H9 (cell line): ENCODE results near the gene DARS1. TPM values are rescaled to one million over a fixed set of nuclear protein-coding genes. Genes with fewer than 3 reads are reported as not detected.

Source experiments
- DNase-seq: peaks from one replicate; pipeline ENCODE4 v3.0.0-alpha.2; 2017
- H2AFZ ChIP-seq: one replicate; pipeline ENCODE4 v1.6.1; 2013; ENCODE audit warnings: mild to moderate bottlenecking, low read length, control low read depth, moderate library complexity
- H2AK5ac ChIP-seq: 2 replicates; pipeline ENCODE4 v1.6.1; 2013; ENCODE audit warnings: low read length, control low read depth, mixed read lengths; ENCODE audit not compliant: insufficient read length
- H2BK120ac ChIP-seq: one replicate; pipeline ENCODE4 v1.6.1; 2013; ENCODE audit warnings: low read depth, mild to moderate bottlenecking, low read length, control low read depth, inconsistent platforms; ENCODE audit not compliant: poor library complexity, severe bottlenecking
- H2BK12ac ChIP-seq: 2 replicates; pipeline ENCODE4 v1.6.1; 2013; ENCODE audit warnings: low read length, control low read depth, mixed read lengths, low read depth; ENCODE audit not compliant: insufficient read length
- H2BK15ac ChIP-seq: 2 replicates; pipeline ENCODE4 v1.6.1; 2013; ENCODE audit warnings: low read depth, low read length, control low read depth
- H2BK20ac ChIP-seq: one replicate; pipeline ENCODE4 v1.6.1; 2013; ENCODE audit warnings: low read depth, mild to moderate bottlenecking, low read length, control low read depth, inconsistent platforms; ENCODE audit not compliant: poor library complexity, severe bottlenecking
- H2BK5ac ChIP-seq: 2 replicates; pipeline ENCODE4 v1.6.1; 2013; ENCODE audit warnings: low read length, control low read depth, mixed read lengths; ENCODE audit not compliant: insufficient read length
- H3K14ac ChIP-seq: 2 replicates; pipeline ENCODE4 v1.6.1; 2013; ENCODE audit warnings: low read length, control low read depth; ENCODE audit not compliant: insufficient read depth
- H3K18ac ChIP-seq: 2 replicates; pipeline ENCODE4 v1.6.1; 2013; ENCODE audit warnings: low read depth, mild to moderate bottlenecking, mixed read lengths, low read length, control low read depth; ENCODE audit not compliant: insufficient read length
- H3K23ac ChIP-seq: 2 replicates; pipeline ENCODE4 v1.6.1; 2013; ENCODE audit warnings: low read length, control low read depth, mixed read lengths, low read depth; ENCODE audit not compliant: insufficient read length
- H3K23me2 ChIP-seq: 2 replicates; pipeline ENCODE4 v1.6.1; 2013; ENCODE audit warnings: low read depth, mild to moderate bottlenecking, mixed read lengths, low read length, control low read depth; ENCODE audit not compliant: insufficient read length, poor library complexity, severe bottlenecking
- H3K27ac ChIP-seq: 2 replicates; pipeline ENCODE4 v1.5.1; 2013; ENCODE audit warnings: low read length, control low read depth, mixed read lengths, low read depth; ENCODE audit not compliant: insufficient read length
- H3K27me3 ChIP-seq: 2 replicates; pipeline ENCODE4 v1.6.1; 2013; ENCODE audit warnings: low read length, control low read depth, inconsistent platforms; ENCODE audit not compliant: insufficient read depth
- H3K4ac ChIP-seq: 2 replicates; pipeline ENCODE4 v1.6.1; 2013; ENCODE audit warnings: low read depth, mild to moderate bottlenecking, control low read depth, inconsistent platforms, low read length, moderate library complexity
- H3K4me1 ChIP-seq: 2 replicates; pipeline ENCODE4 v1.6.1; 2013; ENCODE audit warnings: low read length, control low read depth, inconsistent platforms; ENCODE audit not compliant: insufficient read depth
- H3K4me2 ChIP-seq: 2 replicates; pipeline ENCODE4 v1.6.1; 2013; ENCODE audit warnings: low read length, control low read depth, mixed read lengths; ENCODE audit not compliant: insufficient read length, insufficient read depth
- H3K56ac ChIP-seq: 2 replicates; pipeline ENCODE4 v1.6.1; 2013; ENCODE audit warnings: low read depth, mild to moderate bottlenecking, mixed read lengths, low read length, control low read depth; ENCODE audit not compliant: insufficient read length
- H3K79me1 ChIP-seq: 2 replicates; pipeline ENCODE4 v1.6.1; 2013; ENCODE audit warnings: low read depth, mild to moderate bottlenecking, moderate library complexity, low read length, control low read depth, inconsistent platforms; ENCODE audit not compliant: insufficient read depth, poor library complexity, severe bottlenecking
- H3K79me2 ChIP-seq: 2 replicates; pipeline ENCODE4 v1.6.1; 2013; ENCODE audit warnings: low read length, control low read depth, inconsistent platforms; ENCODE audit not compliant: insufficient read depth
- H3K9ac ChIP-seq: 2 replicates; pipeline ENCODE4 v1.6.1; 2013; ENCODE audit warnings: low read length, control low read depth, mixed read lengths; ENCODE audit not compliant: insufficient read length; ENCODE audit errors: extremely low read depth
- H3K9me3 ChIP-seq: one replicate; pipeline ENCODE4 v1.6.1; 2013; ENCODE audit warnings: low read depth, low read length, inconsistent platforms; ENCODE audit not compliant: control insufficient read depth
- H3T11ph ChIP-seq: one replicate; pipeline ENCODE4 v1.6.1; 2013; ENCODE audit warnings: mild to moderate bottlenecking, low read length, control low read depth, inconsistent platforms
- H4K20me1 ChIP-seq: one replicate; pipeline ENCODE4 v1.6.1; 2013; ENCODE audit not compliant: control insufficient read depth, insufficient read length, insufficient read depth
- H4K5ac ChIP-seq: 2 replicates; pipeline ENCODE4 v1.6.1; 2013; ENCODE audit warnings: low read depth, mild to moderate bottlenecking, mixed read lengths, low read length, control low read depth; ENCODE audit not compliant: insufficient read length
- H4K8ac ChIP-seq: replicated peaks from 2 replicates; pipeline ENCODE4 v1.6.1; 2013; ENCODE audit warnings: low read length, control low read depth, mixed read lengths, low read depth; ENCODE audit not compliant: insufficient read length
- H4K91ac ChIP-seq: 2 replicates; pipeline ENCODE4 v1.6.1; 2013; ENCODE audit warnings: low read depth, mild to moderate bottlenecking, moderate library complexity, mixed read lengths, low read length, control low read depth; ENCODE audit not compliant: insufficient read length
- H3K27ac Mint-ChIP-seq, 3 experiments: 2 replicates in 2 of 3; 3 replicates in 1 of 3; pipeline ENCODE4 v1.8.0; 2020 to 2021; ENCODE audit warnings: mixed read lengths in 3 of 3, mild to moderate bottlenecking in 1 of 3, moderate library complexity in 1 of 3
- H3K27me3 Mint-ChIP-seq: 2 replicates; pipeline ENCODE4 v1.8.0; 2021; ENCODE audit warnings: low read depth, mild to moderate bottlenecking, moderate library complexity, mixed read lengths
- H3K36me3 Mint-ChIP-seq, 3 experiments: 2 replicates in 2 of 3; 3 replicates in 1 of 3; pipeline ENCODE4 v1.8.0; 2020 to 2021; ENCODE audit warnings: low read depth in 3 of 3, mixed read lengths in 3 of 3; ENCODE audit not compliant: insufficient read depth in 1 of 3
- H3K4me1 Mint-ChIP-seq, 2 experiments: 2 replicates each; pipeline ENCODE4 v1.8.0; 2020; ENCODE audit warnings: mixed read lengths in 2 of 2
- H3K4me3 Mint-ChIP-seq, 2 experiments: 2 replicates in 1 of 2; 3 replicates in 1 of 2; pipeline ENCODE4 v1.8.0; 2020 to 2021; ENCODE audit warnings: mild to moderate bottlenecking in 2 of 2, mixed read lengths in 2 of 2, moderate library complexity in 1 of 2
- H3K9me3 Mint-ChIP-seq, 2 experiments: 2 replicates in 1 of 2; 3 replicates in 1 of 2; pipeline ENCODE4 v1.8.0; 2020; ENCODE audit warnings: mild to moderate bottlenecking in 2 of 2, mixed read lengths in 2 of 2, moderate library complexity in 1 of 2
- WGBS: extraction: QIAGEN DNeasy Blood & Tissue Kit; methylation state at CpG from one replicate; pipeline ENCODE4 v1.1.7; 2013; ENCODE audit warnings: missing lambda C conversion rate, low lambda C conversion rate, mixed read lengths; ENCODE audit not compliant: insufficient read length; ENCODE audit errors: extremely low coverage; 5-methylcytosine and 5-hydroxymethylcytosine counted together
- total RNA-seq: library from RNA; stranded (reverse); gene quantifications from 2 replicates; pipeline ENCODE4 v1.2.1, GENCODE V29; 2021
- TF ChIP-seq, protein P1 (sequence below): fragments of 200-600 bp; sonication (generic); conservative IDR thresholded peaks from 3 replicates; pipeline ENCODE4 v1.8.0; 2021; ENCODE audit warnings: antibody characterized with exemption, mild to moderate bottlenecking

DARS1 gene
- total RNA-seq, 1 experiment from 2014 or later: 117 TPM

DNA sequence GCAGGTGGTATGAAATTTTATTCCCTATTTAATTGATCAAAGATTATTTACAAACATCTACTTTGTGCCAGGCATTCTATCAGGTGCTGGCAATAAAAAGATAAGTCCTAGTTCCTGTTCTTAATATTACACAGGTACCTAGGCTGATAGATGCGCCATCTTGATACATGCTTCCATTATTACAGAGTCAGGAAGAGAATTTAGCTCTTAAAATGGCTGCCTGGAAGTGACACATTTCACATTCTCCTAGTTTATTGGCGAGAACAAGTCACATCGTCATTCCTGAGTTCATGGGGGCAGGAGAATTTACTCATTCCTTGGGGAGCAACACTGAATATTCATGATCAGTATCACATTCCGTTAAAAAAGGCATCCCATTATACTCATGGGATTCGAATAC, 1.1 kb upstream of the DARS1 start:
- Mint-ChIP-seq H3K4me3 (peak overlapping the region in 1 of 2 experiments; percentile 35; a peak in 1 of 5 replicates), H3K27me3 (peaks cover 2% of the 10 kb centered on the region; the same call in 1 of the 2 replicates), H3K4me1 (peaks cover 11 to 18% of the 10 kb centered on the region in 2 experiments; a peak in 3 of 4 replicates), H3K9me3 (no peaks in the 10 kb centered on the region; a peak in 1 of 5 replicates), H3K36me3 (peaks cover 12 to 15% (median 13%) of the 10 kb centered on the region in 3 experiments; a peak in 6 of 7 replicates), H3K27ac (no peak overlapping the region)
- Histone ChIP-seq H4K91ac (no peak overlapping the region), H3K4me2 (no peak overlapping the region), H3K14ac (no peak overlapping the region), H2AFZ (no peak overlapping the region), H3K4me1 (peaks cover 2% of the 10 kb centered on the region; the same call in 1 of the 2 replicates), H3K18ac (no peak overlapping the region), H2BK5ac (no peak overlapping the region), H3T11ph (no peak overlapping the region), H2BK15ac (no peak overlapping the region), H3K79me1 (no peaks in the 10 kb centered on the region), H2BK20ac (no peak overlapping the region), H3K9me3 (no peaks in the 10 kb centered on the region), H3K56ac (no peak overlapping the region), H3K27me3 (no peaks in the 10 kb centered on the region), H3K27ac (no peak overlapping the region), H3K4ac (no peak overlapping the region), H2AK5ac (no peak overlapping the region), H4K20me1 (no peaks in the 10 kb centered on the region), H4K5ac (no peak overlapping the region), H2BK12ac (no peak overlapping the region), H3K9ac (no peak overlapping the region), H2BK120ac (no peak overlapping the region), H3K23ac (no peak overlapping the region), H3K23me2 (peaks cover 4% of the 10 kb centered on the region), H3K79me2 (no peaks in the 10 kb centered on the region; the same call in 1 of the 2 replicates), H4K8ac (no peak overlapping the region)
- no peak for DNase-seq
- TF ChIP-seq, protein P1, sequence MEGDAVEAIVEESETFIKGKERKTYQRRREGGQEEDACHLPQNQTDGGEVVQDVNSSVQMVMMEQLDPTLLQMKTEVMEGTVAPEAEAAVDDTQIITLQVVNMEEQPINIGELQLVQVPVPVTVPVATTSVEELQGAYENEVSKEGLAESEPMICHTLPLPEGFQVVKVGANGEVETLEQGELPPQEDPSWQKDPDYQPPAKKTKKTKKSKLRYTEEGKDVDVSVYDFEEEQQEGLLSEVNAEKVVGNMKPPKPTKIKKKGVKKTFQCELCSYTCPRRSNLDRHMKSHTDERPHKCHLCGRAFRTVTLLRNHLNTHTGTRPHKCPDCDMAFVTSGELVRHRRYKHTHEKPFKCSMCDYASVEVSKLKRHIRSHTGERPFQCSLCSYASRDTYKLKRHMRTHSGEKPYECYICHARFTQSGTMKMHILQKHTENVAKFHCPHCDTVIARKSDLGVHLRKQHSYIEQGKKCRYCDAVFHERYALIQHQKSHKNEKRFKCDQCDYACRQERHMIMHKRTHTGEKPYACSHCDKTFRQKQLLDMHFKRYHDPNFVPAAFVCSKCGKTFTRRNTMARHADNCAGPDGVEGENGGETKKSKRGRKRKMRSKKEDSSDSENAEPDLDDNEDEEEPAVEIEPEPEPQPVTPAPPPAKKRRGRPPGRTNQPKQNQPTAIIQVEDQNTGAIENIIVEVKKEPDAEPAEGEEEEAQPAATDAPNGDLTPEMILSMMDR: no peak
- no CpG with 5 or more reads among the region's 5 CpGs for WGBS
